ENCODE results near the gene BMP5.

Gene BMP5

GRCh38 chr6:55708711-55709110, 166.7 kb downstream of the BMP5 start:
- Histone ChIP-seq H3F3A (ENCODE audit: low read depth) (no peaks in the 10 kb centered on the region), H4K20me1 (ENCODE audit: insufficient read depth, low read length, poor library complexity, severe bottlenecking) (no peaks in the 10 kb centered on the region), H3K36me3 (ENCODE audit: insufficient read depth, low read length) (no peaks in the 10 kb centered on the region), H3K4me3 (ENCODE audit: low read length, poor library complexity, severe bottlenecking) (no peak overlapping the region), H3K27me3 (ENCODE audit: insufficient read depth, low read length, poor library complexity, severe bottlenecking) (no peaks in the 10 kb centered on the region), H3K9me3 (ENCODE audit: insufficient read depth, low read depth, low read length) (no peaks in the 10 kb centered on the region), H3K79me2 (ENCODE audit: insufficient read depth, low read length) (no peaks in the 10 kb centered on the region), H3K9ac (ENCODE audit: low read depth, low read length, poor library complexity, severe bottlenecking) (no peak overlapping the region), H3K4me1 (ENCODE audit: insufficient read depth, low read length, poor library complexity, severe bottlenecking) (no peaks in the 10 kb centered on the region), H3K4me2 (ENCODE audit: low read depth, low read length, poor library complexity, severe bottlenecking) (no peak overlapping the region), H2AFZ (ENCODE audit: low read length) (no peak overlapping the region), H3K9me2 (replicated peaks; ENCODE audit: low read depth, low read length) (no peaks in the 10 kb centered on the region)
- TF ChIP-seq, protein P1, sequence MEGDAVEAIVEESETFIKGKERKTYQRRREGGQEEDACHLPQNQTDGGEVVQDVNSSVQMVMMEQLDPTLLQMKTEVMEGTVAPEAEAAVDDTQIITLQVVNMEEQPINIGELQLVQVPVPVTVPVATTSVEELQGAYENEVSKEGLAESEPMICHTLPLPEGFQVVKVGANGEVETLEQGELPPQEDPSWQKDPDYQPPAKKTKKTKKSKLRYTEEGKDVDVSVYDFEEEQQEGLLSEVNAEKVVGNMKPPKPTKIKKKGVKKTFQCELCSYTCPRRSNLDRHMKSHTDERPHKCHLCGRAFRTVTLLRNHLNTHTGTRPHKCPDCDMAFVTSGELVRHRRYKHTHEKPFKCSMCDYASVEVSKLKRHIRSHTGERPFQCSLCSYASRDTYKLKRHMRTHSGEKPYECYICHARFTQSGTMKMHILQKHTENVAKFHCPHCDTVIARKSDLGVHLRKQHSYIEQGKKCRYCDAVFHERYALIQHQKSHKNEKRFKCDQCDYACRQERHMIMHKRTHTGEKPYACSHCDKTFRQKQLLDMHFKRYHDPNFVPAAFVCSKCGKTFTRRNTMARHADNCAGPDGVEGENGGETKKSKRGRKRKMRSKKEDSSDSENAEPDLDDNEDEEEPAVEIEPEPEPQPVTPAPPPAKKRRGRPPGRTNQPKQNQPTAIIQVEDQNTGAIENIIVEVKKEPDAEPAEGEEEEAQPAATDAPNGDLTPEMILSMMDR (conservative IDR thresholded peaks at IDR 0.05; ENCODE audit: low read length) = no peak
- no peak for TF ChIP-seq EZH2phosphoT487 (IDR thresholded peaks at IDR 0.05; ENCODE audit: borderline replicate concordance)

- Histone ChIP-seq H2AFZ (ENCODE audit: low read length) (no peak overlapping the region), H4K20me1 (ENCODE audit: insufficient read depth, low read length, poor library complexity, severe bottlenecking) (no peaks in the 10 kb centered on the region), H3K4me2 (ENCODE audit: low read depth, low read length, poor library complexity, severe bottlenecking) (no peak overlapping the region), H3K36me3 (ENCODE audit: insufficient read depth, low read length) (no peaks in the 10 kb centered on the region), H3K9ac (ENCODE audit: low read depth, low read length, poor library complexity, severe bottlenecking) (no peak overlapping the region), H3F3A (ENCODE audit: low read depth) (no peaks in the 10 kb centered on the region), H3K4me3 (ENCODE audit: low read length, poor library complexity, severe bottlenecking) (no peak overlapping the region), H3K9me3 (ENCODE audit: insufficient read depth, low read depth, low read length) (no peaks in the 10 kb centered on the region), H3K4me1 (ENCODE audit: insufficient read depth, low read length, poor library complexity, severe bottlenecking) (no peaks in the 10 kb centered on the region), H3K27me3 (ENCODE audit: insufficient read depth, low read length, poor library complexity, severe bottlenecking) (no peaks in the 10 kb centered on the region), H3K9me2 (replicated peaks; ENCODE audit: low read depth, low read length) (no peaks in the 10 kb centered on the region), H3K79me2 (ENCODE audit: insufficient read depth, low read length) (no peaks in the 10 kb centered on the region)
- TF ChIP-seq EZH2phosphoT487 (IDR thresholded peaks at IDR 0.05; ENCODE audit: borderline replicate concordance) = no peak
- TF ChIP-seq, protein P1 (conservative IDR thresholded peaks at IDR 0.05; ENCODE audit: low read length) = no peak
Observed at GRCh38 chr6:55705451-55706440, 169.6 kb downstream of the BMP5 start.

- Histone ChIP-seq H3K4me1 (ENCODE audit: insufficient read depth, low read length, poor library complexity, severe bottlenecking) (no peaks in the 10 kb centered on the region), H3K79me2 (ENCODE audit: insufficient read depth, low read length) (no peaks in the 10 kb centered on the region), H4K20me1 (ENCODE audit: insufficient read depth, low read length, poor library complexity, severe bottlenecking) (no peaks in the 10 kb centered on the region), H3K9me2 (replicated peaks; ENCODE audit: low read depth, low read length) (no peaks in the 10 kb centered on the region), H2AFZ (ENCODE audit: low read length) (no peak overlapping the region), H3K27me3 (ENCODE audit: insufficient read depth, low read length, poor library complexity, severe bottlenecking) (no peaks in the 10 kb centered on the region), H3K36me3 (ENCODE audit: insufficient read depth, low read length) (no peaks in the 10 kb centered on the region), H3F3A (ENCODE audit: low read depth) (no peaks in the 10 kb centered on the region), H3K4me2 (ENCODE audit: low read depth, low read length, poor library complexity, severe bottlenecking) (no peak overlapping the region), H3K9me3 (ENCODE audit: insufficient read depth, low read depth, low read length) (no peaks in the 10 kb centered on the region), H3K4me3 (ENCODE audit: low read length, poor library complexity, severe bottlenecking) (no peak overlapping the region), H3K9ac (ENCODE audit: low read depth, low read length, poor library complexity, severe bottlenecking) (no peak overlapping the region)
- no peak for TF ChIP-seq EZH2phosphoT487 (IDR thresholded peaks at IDR 0.05; ENCODE audit: borderline replicate concordance)
- TF ChIP-seq, protein P1 (conservative IDR thresholded peaks at IDR 0.05; ENCODE audit: low read length) = no peak
Observed at GRCh38 chr6:55704421-55704820, 171.0 kb downstream of the BMP5 start.
